ENCODE data around the gene NRG2.

Gene NRG2

DNA sequence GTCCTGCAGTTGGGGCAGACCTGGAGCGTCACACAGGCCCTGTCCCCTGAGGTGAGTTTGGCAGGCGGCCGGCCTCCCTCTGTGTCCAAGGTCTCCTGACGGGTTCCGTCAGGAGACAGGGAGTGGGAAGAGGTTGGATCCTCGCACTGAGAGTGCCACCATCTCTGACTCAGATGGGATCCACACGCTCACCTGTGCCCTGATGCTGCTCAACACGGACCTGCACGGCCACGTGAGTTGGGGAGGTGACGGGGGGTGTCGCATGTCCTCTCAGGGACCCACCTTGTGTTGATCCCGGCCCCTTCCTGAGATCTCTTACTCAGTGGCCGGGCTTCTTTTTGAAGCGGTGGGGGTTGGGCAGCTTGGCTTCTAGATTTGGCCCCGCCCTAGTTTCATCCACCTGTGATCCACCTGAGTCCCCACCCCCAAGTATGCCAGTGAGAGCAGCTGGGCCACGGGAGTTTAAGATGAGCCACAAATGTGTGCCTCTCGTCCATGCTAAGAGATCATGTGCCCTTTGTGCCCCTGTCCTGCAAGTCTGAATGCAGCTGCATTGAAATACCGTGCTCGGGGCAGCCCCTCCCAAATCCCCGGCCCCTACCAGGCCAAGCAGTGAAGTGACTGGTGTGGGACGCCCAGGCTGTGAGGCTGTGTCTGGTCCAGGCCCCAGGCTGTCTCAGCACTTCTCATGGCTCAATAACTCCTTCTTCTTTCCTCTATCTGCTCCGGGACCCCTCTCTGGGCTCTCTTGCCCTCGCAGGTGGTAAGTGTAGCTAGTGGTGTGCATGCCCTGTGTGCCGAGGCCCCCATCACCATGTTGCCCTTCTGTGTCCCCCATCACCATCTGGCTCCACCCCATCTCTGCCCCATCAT is 220.3 kb downstream of the NRG2 start:
- TF ChIP-seq SIN3A (IDR thresholded peaks at IDR 0.05; ENCODE audit: borderline replicate concordance, insufficient read depth, low read length) (no peak), TAF1 (IDR thresholded peaks at IDR 0.05; ENCODE audit: borderline replicate concordance, insufficient read depth, low read length) (no peak), FOXP2 (optimal IDR thresholded peaks at IDR 0.05; ENCODE audit: borderline replicate concordance, extremely low read depth, extremely low read length, insufficient read depth) (no peak)
- TF ChIP-seq, protein P1, sequence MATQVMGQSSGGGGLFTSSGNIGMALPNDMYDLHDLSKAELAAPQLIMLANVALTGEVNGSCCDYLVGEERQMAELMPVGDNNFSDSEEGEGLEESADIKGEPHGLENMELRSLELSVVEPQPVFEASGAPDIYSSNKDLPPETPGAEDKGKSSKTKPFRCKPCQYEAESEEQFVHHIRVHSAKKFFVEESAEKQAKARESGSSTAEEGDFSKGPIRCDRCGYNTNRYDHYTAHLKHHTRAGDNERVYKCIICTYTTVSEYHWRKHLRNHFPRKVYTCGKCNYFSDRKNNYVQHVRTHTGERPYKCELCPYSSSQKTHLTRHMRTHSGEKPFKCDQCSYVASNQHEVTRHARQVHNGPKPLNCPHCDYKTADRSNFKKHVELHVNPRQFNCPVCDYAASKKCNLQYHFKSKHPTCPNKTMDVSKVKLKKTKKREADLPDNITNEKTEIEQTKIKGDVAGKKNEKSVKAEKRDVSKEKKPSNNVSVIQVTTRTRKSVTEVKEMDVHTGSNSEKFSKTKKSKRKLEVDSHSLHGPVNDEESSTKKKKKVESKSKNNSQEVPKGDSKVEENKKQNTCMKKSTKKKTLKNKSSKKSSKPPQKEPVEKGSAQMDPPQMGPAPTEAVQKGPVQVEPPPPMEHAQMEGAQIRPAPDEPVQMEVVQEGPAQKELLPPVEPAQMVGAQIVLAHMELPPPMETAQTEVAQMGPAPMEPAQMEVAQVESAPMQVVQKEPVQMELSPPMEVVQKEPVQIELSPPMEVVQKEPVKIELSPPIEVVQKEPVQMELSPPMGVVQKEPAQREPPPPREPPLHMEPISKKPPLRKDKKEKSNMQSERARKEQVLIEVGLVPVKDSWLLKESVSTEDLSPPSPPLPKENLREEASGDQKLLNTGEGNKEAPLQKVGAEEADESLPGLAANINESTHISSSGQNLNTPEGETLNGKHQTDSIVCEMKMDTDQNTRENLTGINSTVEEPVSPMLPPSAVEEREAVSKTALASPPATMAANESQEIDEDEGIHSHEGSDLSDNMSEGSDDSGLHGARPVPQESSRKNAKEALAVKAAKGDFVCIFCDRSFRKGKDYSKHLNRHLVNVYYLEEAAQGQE (IDR thresholded peaks at IDR 0.05; ENCODE audit: insufficient read depth in 1 of 2, low read depth in 2 of 2, low read length in 2 of 2): no peak

DNA sequence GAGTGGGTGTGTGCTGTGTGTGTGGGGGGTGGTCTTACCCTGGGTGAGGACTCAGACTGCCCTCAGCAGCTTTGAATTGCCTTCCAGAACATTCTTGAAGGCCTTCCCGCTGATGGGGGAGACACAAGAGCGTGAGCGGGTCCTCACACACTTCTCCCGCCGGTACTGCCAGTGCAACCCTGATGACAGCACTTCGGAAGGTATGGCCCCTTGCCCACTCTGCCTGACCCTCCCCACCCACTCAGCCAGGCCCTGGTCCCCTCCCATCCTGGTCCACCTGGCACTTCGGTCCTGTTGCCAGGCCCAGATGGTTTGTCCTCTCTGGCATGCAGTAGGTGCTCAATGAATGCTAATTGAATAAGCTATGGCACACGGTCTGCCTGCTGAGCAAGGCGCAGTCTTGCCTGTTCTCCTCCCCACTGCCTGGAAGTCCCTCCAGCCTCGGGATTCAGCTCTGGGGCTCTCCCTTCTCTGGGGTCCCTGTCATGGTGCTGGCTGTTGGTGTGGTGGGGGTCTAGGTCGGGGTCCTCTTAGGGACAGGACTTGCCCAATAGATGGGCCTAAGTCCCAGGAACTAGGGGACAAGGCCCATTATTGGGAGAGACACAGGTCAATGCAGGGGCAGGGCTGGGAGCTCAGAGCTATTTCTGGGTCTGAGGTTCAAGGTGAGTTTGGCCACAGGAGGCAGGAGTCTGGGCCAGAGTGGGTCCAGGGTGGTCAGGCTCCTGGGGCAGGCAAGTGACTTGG is 221.1 kb downstream of the NRG2 start:
- TF ChIP-seq, protein P1 (IDR thresholded peaks at IDR 0.05; ENCODE audit: insufficient read depth in 1 of 2, low read depth in 2 of 2, low read length in 2 of 2): no peak
- TF ChIP-seq FOXP2 (optimal IDR thresholded peaks at IDR 0.05; ENCODE audit: borderline replicate concordance, extremely low read depth, extremely low read length, insufficient read depth) (no peak), SIN3A (IDR thresholded peaks at IDR 0.05; ENCODE audit: borderline replicate concordance, insufficient read depth, low read length) (no peak), TAF1 (IDR thresholded peaks at IDR 0.05; ENCODE audit: borderline replicate concordance, insufficient read depth, low read length) (no peak), POLR2AphosphoS5 (IDR thresholded peaks at IDR 0.05; ENCODE audit: low read depth, low read length) (no peak)

GRCh38 chr5:139820606-139821005 is 222.5 kb downstream of the NRG2 start:
- no peak for TF ChIP-seq POLR2AphosphoS5 (IDR thresholded peaks at IDR 0.05; ENCODE audit: low read depth, low read length)
- TF ChIP-seq SIN3A (IDR thresholded peaks at IDR 0.05; ENCODE audit: borderline replicate concordance, insufficient read depth, low read length): no peak
- TF ChIP-seq TAF1 (IDR thresholded peaks at IDR 0.05; ENCODE audit: borderline replicate concordance, insufficient read depth, low read length): no peak
- no peak for TF ChIP-seq FOXP2 (optimal IDR thresholded peaks at IDR 0.05; ENCODE audit: borderline replicate concordance, extremely low read depth, extremely low read length, insufficient read depth)
- TF ChIP-seq, protein P1 (IDR thresholded peaks at IDR 0.05; ENCODE audit: insufficient read depth in 1 of 2, low read depth in 2 of 2, low read length in 2 of 2): no peak

DNA sequence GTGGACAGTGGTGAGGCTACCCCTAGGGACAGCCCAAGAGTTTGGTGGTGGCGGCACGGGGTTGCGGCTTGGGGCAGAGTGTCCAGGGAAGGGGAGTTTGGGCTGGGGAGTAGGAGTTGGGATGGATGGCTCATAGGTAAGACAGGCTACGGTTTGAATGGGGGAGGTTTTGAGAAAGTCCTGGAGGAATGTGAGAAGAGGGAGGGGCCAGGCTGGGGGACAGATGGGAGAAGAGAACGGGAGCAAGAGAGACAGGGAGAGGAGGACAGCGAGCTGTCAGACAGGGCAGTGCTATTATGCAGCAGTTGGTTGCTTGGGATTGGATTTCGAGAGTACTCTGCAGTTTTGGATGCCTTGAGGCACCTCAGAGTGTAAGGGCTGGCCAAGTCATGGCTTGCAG is 223.0 kb downstream of the NRG2 start:
- TF ChIP-seq, protein P1 (IDR thresholded peaks at IDR 0.05; ENCODE audit: insufficient read depth in 1 of 2, low read depth in 2 of 2, low read length in 2 of 2): no peak
- TF ChIP-seq FOXP2 (optimal IDR thresholded peaks at IDR 0.05; ENCODE audit: borderline replicate concordance, extremely low read depth, extremely low read length, insufficient read depth) (no peak), TAF1 (IDR thresholded peaks at IDR 0.05; ENCODE audit: borderline replicate concordance, insufficient read depth, low read length) (no peak), POLR2AphosphoS5 (IDR thresholded peaks at IDR 0.05; ENCODE audit: low read depth, low read length) (no peak), SIN3A (IDR thresholded peaks at IDR 0.05; ENCODE audit: borderline replicate concordance, insufficient read depth, low read length) (no peak)

Data from PFSK-1 (cell line).